ENCODE measurements around the gene OR11H7.
"Not testable (repeated sequence)": the region's sequence is repeated elsewhere in the genome, so short reads cannot be mapped to it uniquely, and the experiment has no call there.

Gene OR11H7

GRCh38 chr14:20278414-20278813 lies 49.6 kb downstream of the OR11H7 start:
- no peak for DNase-seq (ENCODE audit: low read depth)

- not testable (repeated sequence) for DNase-seq (ENCODE audit: low read depth)
Measured at GRCh38 chr14:20280265-20280664, 51.5 kb downstream of the OR11H7 start.

All from activated gamma-delta T cell treated with anti-CD3 and anti-CD28 coated beads, Interleukin-2, amount 50 U/mL, for 16 hours (primary cell).